Measurements from ENCODE around the gene COQ2. TPM values are rescaled to one million over a fixed set of nuclear protein-coding genes. Genes with fewer than 3 reads are reported as not detected.

Gene COQ2
- total and polyA plus RNA-seq, 2 experiments from 2014 or later, result 21.1 to 25.3 TPM

GRCh38 chr4:83223781-83224180 lies 60.8 kb downstream of the COQ2 start:
- TF ChIP-seq EZH2 (IDR thresholded peaks at IDR 0.05; ENCODE audit: low read depth, unreplicated experiment), result no peak
- TF ChIP-seq ZNF331 (CRISPR knock-in tag; IDR thresholded peaks at IDR 0.05; ENCODE audit: low read depth), result no peak
- no peak for TF ChIP-seq POLR2AphosphoS5 (IDR thresholded peaks at IDR 0.05; ENCODE audit: low read depth)
- TF ChIP-seq CREB1 (CRISPR knock-in tag; IDR thresholded peaks at IDR 0.05; ENCODE audit: low read depth), result no peak
- TF ChIP-seq, protein P1, sequence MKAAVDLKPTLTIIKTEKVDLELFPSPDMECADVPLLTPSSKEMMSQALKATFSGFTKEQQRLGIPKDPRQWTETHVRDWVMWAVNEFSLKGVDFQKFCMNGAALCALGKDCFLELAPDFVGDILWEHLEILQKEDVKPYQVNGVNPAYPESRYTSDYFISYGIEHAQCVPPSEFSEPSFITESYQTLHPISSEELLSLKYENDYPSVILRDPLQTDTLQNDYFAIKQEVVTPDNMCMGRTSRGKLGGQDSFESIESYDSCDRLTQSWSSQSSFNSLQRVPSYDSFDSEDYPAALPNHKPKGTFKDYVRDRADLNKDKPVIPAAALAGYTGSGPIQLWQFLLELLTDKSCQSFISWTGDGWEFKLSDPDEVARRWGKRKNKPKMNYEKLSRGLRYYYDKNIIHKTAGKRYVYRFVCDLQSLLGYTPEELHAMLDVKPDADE (IDR thresholded peaks at IDR 0.05), result no peak
- TF ChIP-seq, protein P2, sequence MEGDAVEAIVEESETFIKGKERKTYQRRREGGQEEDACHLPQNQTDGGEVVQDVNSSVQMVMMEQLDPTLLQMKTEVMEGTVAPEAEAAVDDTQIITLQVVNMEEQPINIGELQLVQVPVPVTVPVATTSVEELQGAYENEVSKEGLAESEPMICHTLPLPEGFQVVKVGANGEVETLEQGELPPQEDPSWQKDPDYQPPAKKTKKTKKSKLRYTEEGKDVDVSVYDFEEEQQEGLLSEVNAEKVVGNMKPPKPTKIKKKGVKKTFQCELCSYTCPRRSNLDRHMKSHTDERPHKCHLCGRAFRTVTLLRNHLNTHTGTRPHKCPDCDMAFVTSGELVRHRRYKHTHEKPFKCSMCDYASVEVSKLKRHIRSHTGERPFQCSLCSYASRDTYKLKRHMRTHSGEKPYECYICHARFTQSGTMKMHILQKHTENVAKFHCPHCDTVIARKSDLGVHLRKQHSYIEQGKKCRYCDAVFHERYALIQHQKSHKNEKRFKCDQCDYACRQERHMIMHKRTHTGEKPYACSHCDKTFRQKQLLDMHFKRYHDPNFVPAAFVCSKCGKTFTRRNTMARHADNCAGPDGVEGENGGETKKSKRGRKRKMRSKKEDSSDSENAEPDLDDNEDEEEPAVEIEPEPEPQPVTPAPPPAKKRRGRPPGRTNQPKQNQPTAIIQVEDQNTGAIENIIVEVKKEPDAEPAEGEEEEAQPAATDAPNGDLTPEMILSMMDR (conservative IDR thresholded peaks at IDR 0.05; ENCODE audit: low read depth in 2 of 2), result no peak
- TF ChIP-seq NANOG (IDR thresholded peaks at IDR 0.05; ENCODE audit: borderline replicate concordance), result no peak
- TF ChIP-seq STAT1 (IDR thresholded peaks at IDR 0.05; ENCODE audit: unreplicated experiment), result no peak
- TF ChIP-seq ZNF462 (CRISPR knock-in tag; IDR thresholded peaks at IDR 0.05), result no peak
- TF ChIP-seq REST (IDR thresholded peaks at IDR 0.05; ENCODE audit: unreplicated experiment), result no peak
- no peak for TF ChIP-seq JUNB (IDR thresholded peaks at IDR 0.05; ENCODE audit: unreplicated experiment)
- TF ChIP-seq ZNF114 (CRISPR knock-in tag; IDR thresholded peaks at IDR 0.05), result no peak
- no peak for TF ChIP-seq EZH2phosphoT487 (IDR thresholded peaks at IDR 0.05; ENCODE audit: unreplicated experiment)
- H3K36me3 ChIP-seq (ENCODE audit: insufficient read depth), result no peaks in the 10 kb centered on the region
- H3F3A ChIP-seq (replicated peaks; ENCODE audit: low read depth), result no peaks in the 10 kb centered on the region
- no peak overlapping the region for H3K27ac Mint-ChIP-seq
- no peak overlapping the region for H2AFZ ChIP-seq
- H3K9me3 Mint-ChIP-seq, result no peaks in the 10 kb centered on the region
- ATAC-seq (no peak), DNase-seq (ENCODE audit: low spot score) (no peak)
- H3K9me2 ChIP-seq (ENCODE audit: insufficient read depth), result no peaks in the 10 kb centered on the region
- no peak overlapping the region for H3K4me3 Mint-ChIP-seq
- H3K4me1 Mint-ChIP-seq, result no peaks in the 10 kb centered on the region; the same call in 2 of the 3 replicates
- H3K4me3 ChIP-seq, result no peak overlapping the region
- no peaks in the 10 kb centered on the region for H3K27me3 ChIP-seq (ENCODE audit: insufficient read depth)
- H3K79me2 ChIP-seq (replicated peaks; ENCODE audit: insufficient read depth), result no peaks in the 10 kb centered on the region
- H3K36me3 Mint-ChIP-seq (ENCODE audit: low read depth), result no peaks in the 10 kb centered on the region
- H3K4me1 ChIP-seq (ENCODE audit: insufficient read depth), result no peaks in the 10 kb centered on the region
- H3K27me3 Mint-ChIP-seq (ENCODE audit: insufficient read depth, low read depth, poor library complexity), result peaks cover 5% of the 10 kb centered on the region
- H4K20me1 ChIP-seq (replicated peaks; ENCODE audit: insufficient read depth), result no peaks in the 10 kb centered on the region
- no peak overlapping the region for H3K27ac ChIP-seq (ENCODE audit: low read depth)
- H3K4me2 ChIP-seq, result no peak overlapping the region
